Measurements from ENCODE around the gene NOMO2.
"Not testable (repeated sequence)": the region's sequence is repeated elsewhere in the genome, so short reads cannot be mapped to it uniquely, and the experiment has no call there.

Gene NOMO2

GRCh38 chr16:18535519-18536168, 26.3 kb downstream of the NOMO2 start:
- not testable (repeated sequence) for H3K4me3 ChIP-seq (ENCODE audit: low read depth, low read length)
- peak; percentile 6 for DNase-seq (ENCODE audit: low read depth)

- not testable (repeated sequence) for H3K4me3 ChIP-seq (ENCODE audit: low read depth, low read length); DNase-seq (ENCODE audit: low read depth)
Measured at GRCh38 chr16:18534308-18534707, 27.6 kb downstream of the NOMO2 start.

GRCh38 chr16:18531323-18531722, 30.6 kb downstream of the NOMO2 start:
- DNase-seq (ENCODE audit: low read depth); H3K4me3 ChIP-seq (ENCODE audit: low read depth, low read length): not testable (repeated sequence)

DNA sequence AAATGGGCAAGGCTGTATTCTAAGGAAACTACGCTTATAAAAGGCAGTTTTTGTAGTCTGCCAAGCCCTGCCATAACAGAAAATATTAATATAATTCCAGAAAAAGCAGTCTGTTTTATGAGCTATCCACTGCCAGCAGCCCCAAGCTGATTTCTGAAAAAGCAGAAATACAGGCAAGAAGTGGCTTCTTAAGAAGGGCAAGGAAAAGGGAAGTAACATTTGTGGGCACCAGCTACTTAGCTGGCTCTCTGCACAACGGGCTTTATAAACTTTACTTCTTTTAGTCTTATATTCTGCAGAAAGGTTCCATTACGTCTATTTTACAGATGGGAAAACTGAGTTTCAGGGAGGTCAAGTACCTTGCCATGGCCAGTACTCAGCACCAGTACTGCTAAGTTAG, 31.6 kb downstream of the NOMO2 start:
- DNase-seq (ENCODE audit: low read depth); H3K4me3 ChIP-seq (ENCODE audit: low read depth, low read length): not testable (repeated sequence)

DNA sequence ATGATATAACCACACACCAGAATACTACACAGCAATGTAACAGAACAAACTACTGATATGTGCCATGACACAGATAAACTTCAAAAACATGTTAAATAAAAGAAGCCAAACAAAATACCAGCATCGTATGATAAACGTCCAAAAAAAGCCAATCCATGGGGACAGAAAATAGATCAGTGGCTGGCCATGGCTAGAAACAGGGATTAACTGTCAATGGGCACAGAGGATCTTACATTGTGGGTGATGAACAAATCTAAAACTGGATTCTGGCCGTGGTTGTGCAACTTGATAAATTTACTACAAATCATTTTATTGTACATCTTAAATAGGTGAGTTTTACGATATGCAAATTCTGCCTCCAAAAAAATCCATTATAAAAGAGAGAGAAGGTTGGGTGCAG, 35.4 kb downstream of the NOMO2 start:
- H3K4me3 ChIP-seq (ENCODE audit: low read depth, low read length); DNase-seq (ENCODE audit: low read depth): not testable (repeated sequence)

- DNase-seq (ENCODE audit: low read depth) = peak; percentile 17
Measured at GRCh38 chr16:18525882-18526482, 35.9 kb downstream of the NOMO2 start.

DNA sequence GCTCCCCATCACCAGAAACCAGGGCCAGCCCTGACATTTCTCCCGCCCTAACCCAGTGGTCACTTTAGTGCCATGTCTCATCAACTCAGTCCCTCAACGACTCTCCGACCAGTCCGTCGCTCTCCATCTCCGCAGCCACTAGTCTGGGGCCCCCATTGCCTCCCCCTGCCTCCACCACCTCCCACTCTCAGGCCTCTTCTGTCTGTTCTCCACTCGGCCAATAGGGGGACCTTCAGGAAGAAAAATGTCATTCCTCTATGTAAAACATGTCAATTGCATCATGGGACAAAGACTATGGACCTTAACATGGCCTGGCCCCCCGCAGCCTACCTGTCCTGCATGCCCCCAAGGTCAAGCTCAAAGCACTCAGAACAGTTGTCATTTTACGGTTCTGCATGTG, 39.3 kb downstream of the NOMO2 start:
- H3K4me3 ChIP-seq (ENCODE audit: low read depth, low read length); DNase-seq (ENCODE audit: low read depth): not testable (repeated sequence)

More at GRCh38 chr16:18525882-18526482, 35.9 kb downstream of the NOMO2 start:
- not testable (repeated sequence) for H3K4me3 ChIP-seq (ENCODE audit: low read depth, low read length)

GRCh38 chr16:18521445-18522181, 40.3 kb downstream of the NOMO2 start:
- H3K4me3 ChIP-seq (ENCODE audit: low read depth, low read length); DNase-seq (ENCODE audit: low read depth): not testable (repeated sequence)

DNA sequence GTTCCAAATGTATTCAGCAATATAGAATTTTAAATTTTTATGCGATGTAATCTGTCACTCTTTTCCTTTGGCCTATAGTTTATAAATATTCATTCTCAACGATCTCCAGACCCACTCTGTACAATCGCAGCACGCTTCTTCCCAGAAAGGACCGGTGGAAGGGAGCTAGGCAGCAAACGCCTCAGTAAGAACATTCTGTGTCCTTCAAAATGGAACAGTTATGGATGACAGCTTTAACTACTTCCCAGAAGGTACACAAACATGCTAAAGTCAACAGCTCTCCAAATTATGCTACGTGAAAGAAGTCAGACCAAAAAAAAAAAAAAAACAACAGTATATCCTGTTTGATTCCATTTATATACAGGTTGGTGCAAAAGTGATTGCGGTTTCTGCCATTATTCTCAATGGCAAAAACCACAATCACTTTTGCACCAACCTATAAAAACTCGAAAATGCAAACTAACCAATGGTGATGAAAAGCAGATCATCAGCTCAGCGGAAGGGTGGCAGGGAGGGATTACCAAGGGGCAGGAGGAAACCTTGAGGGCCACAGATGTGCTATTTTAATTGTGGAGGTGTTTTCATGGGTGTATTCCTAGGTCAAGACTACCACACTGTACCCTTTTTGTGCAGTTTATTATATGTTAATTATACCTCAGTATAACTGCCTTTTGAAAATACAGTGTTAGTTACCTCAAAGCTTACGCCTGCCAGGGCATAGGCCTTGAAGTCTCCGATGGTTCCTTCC, 43.2 kb downstream of the NOMO2 start:
- DNase-seq (ENCODE audit: low read depth); H3K4me3 ChIP-seq (ENCODE audit: low read depth, low read length): not testable (repeated sequence)

GRCh38 chr16:18498430-18498829, 63.5 kb downstream of the NOMO2 start:
- H3K4me3 ChIP-seq (ENCODE audit: low read depth, low read length); DNase-seq (ENCODE audit: low read depth): not testable (repeated sequence)

DNA sequence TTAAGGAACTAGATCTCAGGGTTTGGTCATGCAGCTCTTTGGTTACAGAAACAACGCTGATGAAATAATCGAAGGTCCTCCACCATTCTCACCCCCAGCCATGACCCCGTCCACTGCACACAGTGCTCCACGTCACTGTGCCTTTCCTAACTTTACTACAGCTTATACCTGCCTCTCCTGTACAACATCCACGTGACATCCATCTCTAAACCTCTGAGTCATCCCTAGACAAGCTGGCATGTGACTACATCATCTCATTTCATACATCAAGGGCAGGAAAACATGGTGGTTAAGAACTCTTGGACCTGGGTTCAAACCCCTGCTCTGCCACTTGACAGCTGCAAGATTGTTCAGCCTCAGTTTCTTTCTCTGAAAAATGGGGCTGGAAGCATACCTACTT, 64.9 kb downstream of the NOMO2 start:
- not testable (repeated sequence) for DNase-seq (ENCODE audit: low read depth); H3K4me3 ChIP-seq (ENCODE audit: low read depth, low read length)

- not testable (repeated sequence) for H3K4me3 ChIP-seq (ENCODE audit: low read depth, low read length); DNase-seq (ENCODE audit: low read depth)
Measured at GRCh38 chr16:18492118-18492897, 69.6 kb downstream of the NOMO2 start.

- DNase-seq (ENCODE audit: low read depth); H3K4me3 ChIP-seq (ENCODE audit: low read depth, low read length): not testable (repeated sequence)
Measured at GRCh38 chr16:18436025-18436424, 125.9 kb downstream of the NOMO2 start.

- DNase-seq (ENCODE audit: low read depth) = not testable (repeated sequence)
Measured at GRCh38 chr16:18415827-18416226, 146.1 kb downstream of the NOMO2 start.

GRCh38 chr16:18409532-18410293, 152.2 kb downstream of the NOMO2 start:
- not testable (repeated sequence) for H3K4me3 ChIP-seq (ENCODE audit: low read depth, low read length); DNase-seq (ENCODE audit: low read depth)

More at GRCh38 chr16:18415827-18416226, 146.1 kb downstream of the NOMO2 start:
- H3K4me3 ChIP-seq (ENCODE audit: low read depth, low read length) = not testable (repeated sequence)

GRCh38 chr16:18401851-18402657, 159.8 kb downstream of the NOMO2 start:
- H3K4me3 ChIP-seq (ENCODE audit: low read depth, low read length); DNase-seq (ENCODE audit: low read depth): not testable (repeated sequence)

DNA sequence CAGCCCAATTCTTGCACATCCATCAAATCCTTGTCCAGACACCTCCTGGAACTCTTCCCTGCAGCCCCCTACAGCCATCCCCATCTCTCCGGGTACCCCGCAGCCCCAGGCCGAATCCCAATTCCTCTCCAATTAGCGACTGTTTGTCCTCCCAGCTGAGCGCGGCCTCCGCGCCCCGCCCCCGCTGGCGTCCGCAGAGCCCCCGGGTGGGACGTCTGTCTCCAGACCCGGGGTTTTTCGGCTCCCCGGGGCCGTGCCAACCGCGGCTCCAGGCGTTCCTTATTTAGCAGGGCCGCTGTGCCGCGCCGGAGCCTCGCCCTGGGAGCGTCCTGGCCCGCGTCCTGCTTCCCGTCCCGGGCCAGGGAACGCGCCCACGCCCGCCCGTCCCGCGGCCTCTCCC, 160.7 kb downstream of the NOMO2 start:
- DNase-seq (ENCODE audit: low read depth) = not testable (repeated sequence)
- H3K4me3 ChIP-seq (ENCODE audit: low read depth, low read length) = peak overlapping the region; percentile 46

Measured in choroid plexus epithelial cell (primary cell).